Mesodermal cell (in vitro differentiated cells): Measurements from ENCODE around the gene ACBD3.

Source experiments
- H3K27ac ChIP-seq: 2 replicates; pipeline ENCODE4 v1.7.0; 2013; ENCODE audit warnings: mild to moderate bottlenecking, low read depth, low read length, moderate library complexity; ENCODE audit not compliant: severe bottlenecking
- H3K36me3 ChIP-seq: 2 replicates; pipeline ENCODE4 v1.7.1; 2013; ENCODE audit warnings: mild to moderate bottlenecking, low read length, moderate library complexity; ENCODE audit not compliant: control insufficient read depth, insufficient read depth
- H3K4me1 ChIP-seq: one replicate; pipeline ENCODE4 v1.7.1; 2013; ENCODE audit warnings: mild to moderate bottlenecking, low read length; ENCODE audit not compliant: insufficient read depth, control insufficient read depth, poor library complexity, severe bottlenecking
- H3K4me3 ChIP-seq: 2 replicates; pipeline ENCODE4 v1.7.0; 2013; ENCODE audit warnings: low read length, control low read depth, mild to moderate bottlenecking; ENCODE audit not compliant: insufficient read depth, poor library complexity, severe bottlenecking; ENCODE audit errors: extremely low read depth
- H3K9me3 ChIP-seq: 2 replicates; pipeline ENCODE4 v1.7.1; 2013; ENCODE audit warnings: mild to moderate bottlenecking, low read length, moderate library complexity; ENCODE audit not compliant: control insufficient read depth
- WGBS, 2 experiments: methylation state at CpG; one replicate each; pipeline ENCODE4 v1.1.5; 2013; ENCODE audit warnings: missing lambda C conversion rate in 2 of 2; ENCODE audit not compliant: insufficient coverage in 2 of 2; 5-methylcytosine and 5-hydroxymethylcytosine counted together

The ACBD3 gene

DNA sequence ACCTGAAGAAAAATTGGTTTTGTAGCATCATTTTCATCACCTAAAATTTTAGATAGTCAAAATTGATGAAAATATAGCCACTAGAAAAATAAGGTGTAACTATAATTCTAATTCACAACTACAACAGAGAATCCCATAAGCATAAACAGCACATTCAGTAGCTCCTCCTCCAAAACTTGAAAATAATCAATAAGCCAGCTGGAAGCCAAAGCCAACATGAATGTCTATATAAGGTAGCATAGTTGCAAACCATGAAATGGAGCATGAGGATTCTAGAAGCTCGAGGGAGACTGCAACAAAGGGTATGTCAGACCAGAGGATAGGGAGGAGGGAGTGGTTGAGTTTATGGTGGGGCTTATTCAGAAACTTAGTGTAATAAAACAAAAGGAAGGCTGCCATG, 22.4 kb downstream of the ACBD3 start:
- no peak overlapping the region for H3K4me3 ChIP-seq
- H3K4me1 ChIP-seq, result no peaks in the 10 kb centered on the region
- 67 to 80% methylated on average over 1 of the region's 1 CpG for WGBS, 2 experiments
- H3K9me3 ChIP-seq, result no peaks in the 10 kb centered on the region
- H3K27ac ChIP-seq, result no peak overlapping the region
- H3K36me3 ChIP-seq, result peaks cover 77% of the 10 kb centered on the region

- H3K4me1 ChIP-seq, result no peaks in the 10 kb centered on the region
- H3K27ac ChIP-seq, result no peak overlapping the region
- 90 to 91% methylated on average over 6 of the region's 8 CpGs for WGBS, 2 experiments
- H3K9me3 ChIP-seq, result no peaks in the 10 kb centered on the region
- H3K4me3 ChIP-seq, result no peak overlapping the region
- H3K36me3 ChIP-seq, result peaks cover 89% of the 10 kb centered on the region
Measured at GRCh38 chr1:226162898-226163297, 23.6 kb downstream of the ACBD3 start.

DNA sequence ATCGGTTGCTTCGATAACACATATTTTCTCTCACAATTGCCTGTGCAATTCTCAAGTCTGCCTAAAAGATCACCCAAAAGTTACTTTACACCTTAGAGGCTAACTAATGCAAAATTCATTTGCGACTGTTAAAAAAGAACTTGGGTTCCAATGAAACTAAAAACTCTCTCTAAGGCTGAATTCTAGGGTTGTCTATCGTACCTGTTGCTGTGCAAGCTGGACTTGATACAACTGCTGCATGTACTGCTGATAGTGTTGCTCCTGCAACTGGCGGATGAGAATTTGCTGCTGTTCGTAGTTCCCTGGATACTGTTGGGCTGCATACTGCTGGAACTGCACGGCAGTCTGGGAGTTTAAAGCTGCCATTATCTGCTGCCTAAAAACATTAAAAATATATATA, 27.6 kb downstream of the ACBD3 start:
- Histone ChIP-seq H3K27ac (no peak overlapping the region), H3K4me3 (no peak overlapping the region), H3K4me1 (no peaks in the 10 kb centered on the region), H3K36me3 (peaks cover 93% of the 10 kb centered on the region), H3K9me3 (no peaks in the 10 kb centered on the region)
- 95 to 96% methylated on average over 6 of the region's 7 CpGs for WGBS, 2 experiments

DNA sequence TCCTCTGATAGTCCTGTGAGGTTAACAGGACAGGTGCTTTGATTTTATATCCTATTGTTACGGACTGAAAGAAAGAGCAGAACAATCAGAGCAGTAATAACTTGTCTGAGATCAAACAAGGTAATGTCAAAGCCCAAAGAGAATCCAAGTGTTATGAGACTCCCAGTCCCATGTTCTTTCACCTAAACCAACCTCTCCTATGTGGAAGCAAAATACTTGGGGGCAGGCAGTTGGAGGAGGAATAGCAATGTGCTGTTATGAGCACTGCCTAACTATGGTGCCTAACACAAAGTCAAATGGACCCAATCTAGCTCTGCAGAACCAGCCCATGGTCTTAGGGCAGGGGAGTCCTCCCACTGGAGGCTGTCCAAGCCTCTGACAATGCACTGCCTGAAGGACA, 28.1 kb downstream of the ACBD3 start:
- Histone ChIP-seq H3K4me1 (no peaks in the 10 kb centered on the region), H3K27ac (no peak overlapping the region), H3K9me3 (no peaks in the 10 kb centered on the region), H3K4me3 (no peak overlapping the region), H3K36me3 (peaks cover 93% of the 10 kb centered on the region)
- WGBS, 2 experiments, result 100% methylated on average over 1 of the region's 1 CpG; no CpG with 5 or more reads in 1 of the 2 experiments

- H3K27ac ChIP-seq, result no peak overlapping the region
- H3K9me3 ChIP-seq, result no peaks in the 10 kb centered on the region
- H3K4me3 ChIP-seq, result no peak overlapping the region
- peaks cover 95% of the 10 kb centered on the region for H3K36me3 ChIP-seq
- no CpG with 5 or more reads among the region's 1 CpG for WGBS, 2 experiments
- H3K4me1 ChIP-seq, result no peaks in the 10 kb centered on the region
Measured at GRCh38 chr1:226157761-226158316, 28.7 kb downstream of the ACBD3 start.

- Histone ChIP-seq H3K4me3 (no peak overlapping the region), H3K4me1 (no peaks in the 10 kb centered on the region), H3K9me3 (no peaks in the 10 kb centered on the region), H3K36me3 (peaks cover 95% of the 10 kb centered on the region), H3K27ac (no peak overlapping the region)
- WGBS, 2 experiments, result 100% methylated on average over 1 of the region's 1 CpG; no CpG with 5 or more reads in 1 of the 2 experiments
Measured at GRCh38 chr1:226154593-226154992, 31.9 kb downstream of the ACBD3 start.

GRCh38 chr1:226149806-226150205, 36.7 kb downstream of the ACBD3 start:
- 80% methylated on average over 1 of the region's 4 CpGs; no CpG with 5 or more reads in 1 of the 2 experiments for WGBS, 2 experiments
- Histone ChIP-seq H3K27ac (no peak overlapping the region), H3K9me3 (no peaks in the 10 kb centered on the region), H3K4me1 (no peaks in the 10 kb centered on the region), H3K4me3 (no peak overlapping the region), H3K36me3 (peaks cover 87% of the 10 kb centered on the region)

DNA sequence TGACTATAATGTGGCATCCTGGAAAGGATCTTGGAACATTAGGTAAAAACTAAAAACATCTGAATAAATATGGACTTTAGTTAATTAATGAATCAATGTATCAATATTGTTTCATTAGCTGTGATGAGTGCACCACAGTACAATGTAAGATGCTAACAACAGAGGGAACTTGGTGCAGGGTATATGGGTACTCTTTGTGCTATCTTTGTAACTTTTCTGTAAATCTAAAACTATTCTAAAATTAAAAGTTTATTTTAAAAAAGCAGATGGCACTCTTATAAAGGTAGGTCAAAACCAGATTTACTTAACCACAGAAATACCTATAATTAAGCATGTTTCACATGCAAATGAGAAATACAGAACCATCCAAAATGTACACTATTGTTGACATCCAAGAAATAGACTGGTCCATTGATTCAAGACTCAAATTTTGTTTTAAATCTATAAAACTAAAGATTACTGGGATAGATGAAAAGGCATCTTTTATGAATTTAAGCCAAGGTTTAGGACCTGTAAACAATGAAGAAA, 38.4 kb downstream of the ACBD3 start:
- H3K4me3 ChIP-seq, result no peak overlapping the region
- no peaks in the 10 kb centered on the region for H3K9me3 ChIP-seq
- H3K36me3 ChIP-seq, result peaks cover 82% of the 10 kb centered on the region
- H3K27ac ChIP-seq, result no peak overlapping the region
- H3K4me1 ChIP-seq, result no peaks in the 10 kb centered on the region

- Histone ChIP-seq H3K27ac (no peak overlapping the region), H3K9me3 (no peaks in the 10 kb centered on the region), H3K4me3 (no peak overlapping the region), H3K36me3 (peaks cover 45% of the 10 kb centered on the region), H3K4me1 (no peaks in the 10 kb centered on the region)
- 50 to 75% methylated on average over 2 to 4 of the region's 5 CpGs for WGBS, 2 experiments
Measured at GRCh38 chr1:226144045-226144444, 42.5 kb downstream of the ACBD3 start.

- no peaks in the 10 kb centered on the region for H3K36me3 ChIP-seq
- no peak overlapping the region for H3K27ac ChIP-seq
- no peaks in the 10 kb centered on the region for H3K4me1 ChIP-seq
- no peak overlapping the region for H3K4me3 ChIP-seq
- H3K9me3 ChIP-seq, result no peaks in the 10 kb centered on the region
- 44 to 63% methylated on average over 12 to 13 of the region's 14 CpGs for WGBS, 2 experiments
Measured at GRCh38 chr1:226135709-226136108, 50.8 kb downstream of the ACBD3 start.

DNA sequence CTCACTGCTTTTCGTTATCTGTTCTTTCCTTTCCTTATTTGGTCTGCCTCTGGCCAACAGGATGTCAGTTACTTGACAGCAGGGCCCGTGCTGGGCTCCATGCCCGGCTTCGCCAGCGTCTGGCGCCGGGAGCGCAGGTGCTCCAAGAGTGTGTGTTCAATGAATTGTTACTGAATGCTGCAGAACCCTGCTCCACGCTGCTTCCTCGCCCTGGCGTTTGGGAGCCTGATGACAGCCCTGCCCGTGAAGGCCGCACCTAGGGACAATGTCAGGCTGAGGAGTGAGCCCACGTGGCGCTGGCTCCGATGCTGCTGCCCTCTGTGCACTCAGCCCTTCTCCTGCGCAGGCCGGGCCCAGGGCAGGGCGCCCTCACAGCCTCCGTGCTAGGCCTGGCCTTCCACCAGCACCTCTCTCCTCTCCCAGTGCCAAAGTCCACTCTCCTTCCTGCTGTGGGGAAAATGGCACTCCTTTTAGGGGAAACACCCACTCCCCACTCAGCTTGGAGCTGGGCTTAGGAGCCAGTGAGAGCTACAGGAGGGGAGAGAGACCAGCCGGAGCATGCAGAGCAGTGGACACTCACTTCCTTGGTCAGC, 51.4 kb downstream of the ACBD3 start:
- Histone ChIP-seq H3K4me3 (no peak overlapping the region), H3K27ac (no peak overlapping the region), H3K36me3 (no peaks in the 10 kb centered on the region), H3K4me1 (no peaks in the 10 kb centered on the region), H3K9me3 (no peaks in the 10 kb centered on the region)
- WGBS, 2 experiments, result 85 to 92% methylated on average over 17 to 21 of the region's 21 CpGs
